Body of pancreas (tissue), 4 donors: ENCODE measurements around the gene ASIP. TPM values are rescaled to one million over a fixed set of nuclear protein-coding genes. Genes with fewer than 3 reads are reported as not detected.
"Not testable (repeated sequence)": the region's sequence is repeated elsewhere in the genome, so short reads cannot be mapped to it uniquely, and the experiment has no call there.

ENCODE experiments used
- ATAC-seq: fragments of 150-250 bp; one replicate; pipeline ENCODE4 v1.9.1; 2016
- DNase-seq, 4 donors: peaks; one replicate each; pipeline ENCODE4 v3.0.0-alpha.2; 2019
- H3K27ac ChIP-seq, 4 donors: fragments of 200-600 bp; sonication (generic); 1 replicate in 3 of 4; 2 replicates in 1 of 4; pipeline versions ENCODE4 v1.5.1 to v1.6.1; 2016 to 2019; ENCODE audit warnings: mild to moderate bottlenecking in 1 of 4, mixed read lengths in 1 of 4, moderate library complexity in 1 of 4
- H3K27me3 ChIP-seq, 2 donors: fragments of 200-600 bp; sonication (generic); one replicate each; pipeline ENCODE4 v1.6.0; 2016; ENCODE audit warnings: mild to moderate bottlenecking in 1 of 2
- H3K36me3 ChIP-seq, 2 donors: fragments of 200-600 bp; sonication (generic); replicated peaks in 1 of 2; 2 replicates each; pipeline ENCODE4 v1.5.1; 2016; ENCODE audit warnings: low read depth in 2 of 2; ENCODE audit not compliant: insufficient read depth in 1 of 2
- H3K4me1 ChIP-seq: fragments of 200-600 bp; sonication (generic); one replicate; pipeline ENCODE4 v1.6.0; 2016
- H3K4me3 ChIP-seq, 2 donors: fragments of 200-600 bp; sonication (generic); 1 replicate in 1 of 2; 2 replicates in 1 of 2; pipeline ENCODE4 v1.5.1; 2016 to 2019
- H3K9me3 ChIP-seq, 3 donors: fragments of 200-600 bp; sonication (generic); 1 replicate in 2 of 3; 2 replicates in 1 of 3; pipeline ENCODE4 v1.5.1; 2016
- POLR2A ChIP-seq, 3 donors: fragments of 450-650 bp; IDR thresholded peaks; one replicate each; pipeline ENCODE4 v1.6.1; 2016; ENCODE audit warnings: antibody characterized with exemption in 3 of 3, mild to moderate bottlenecking in 2 of 3
- WGBS, 2 donors: methylation state at CpG; one replicate each; pipeline ENCODE4 v1.1.5; 2017; 5-methylcytosine and 5-hydroxymethylcytosine counted together
- intact Hi-C: fragments of 100-400 bp; cut with DNase I; formaldehyde crosslinking; loops from one replicate; pipeline ENCODE4 v1.15.1; 2023
- total RNA-seq, 2 donors: library from RNA; depleted of rRNA; stranded (reverse); fragments of >200 nt; gene quantifications; one replicate each; pipeline ENCODE4 v1.1.0, GENCODE V29; 2016
- TF ChIP-seq, protein P1 (sequence below), 7 experiments: fragments of 450-650 bp in 4 of 7; fragments of 200-600 bp in 3 of 7; sonication (generic) in 3 of 7; IDR thresholded peaks; one replicate each; pipeline ENCODE4 v1.5.1; 2016 to 2019; ENCODE audit warnings: antibody characterized with exemption in 7 of 7

ASIP gene
- total RNA-seq, 2 donors from 2014 or later, result not detected

DNA sequence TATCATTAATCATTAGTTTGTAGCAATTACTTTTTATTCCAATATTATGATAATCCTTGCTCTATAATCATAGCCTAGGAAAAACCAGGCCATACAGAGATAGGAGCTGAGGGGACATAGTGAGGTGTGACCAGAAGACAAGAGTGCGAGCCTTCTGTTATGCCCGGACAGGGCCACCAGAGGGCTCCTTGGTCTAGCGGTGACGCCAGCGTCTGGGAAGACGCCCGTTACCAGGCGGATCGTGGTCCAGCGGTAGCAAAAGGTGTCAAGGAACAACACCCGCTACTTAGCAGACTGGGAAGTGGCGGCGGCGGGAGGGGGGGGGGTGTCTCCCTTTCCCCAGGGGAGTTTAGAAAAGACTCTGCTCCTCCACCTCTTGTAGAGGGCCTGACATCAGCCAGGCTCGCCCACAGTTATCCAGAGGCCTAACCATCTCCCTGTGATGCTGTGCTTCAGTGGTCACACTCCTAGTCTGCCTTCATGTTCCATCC is 57.1 kb downstream of the ASIP start:
- intact Hi-C loops, H3K36me3 ChIP-seq, ATAC-seq, H3K9me3 ChIP-seq, DNase-seq, H3K27ac ChIP-seq, H3K27me3 ChIP-seq, H3K4me3 ChIP-seq: not testable (repeated sequence)
- WGBS, 2 donors, result 84 to 96% methylated on average over 5 of the region's 15 CpGs
- peaks cover 32% of the 10 kb centered on the region for H3K4me1 ChIP-seq
- TF ChIP-seq, protein P1, sequence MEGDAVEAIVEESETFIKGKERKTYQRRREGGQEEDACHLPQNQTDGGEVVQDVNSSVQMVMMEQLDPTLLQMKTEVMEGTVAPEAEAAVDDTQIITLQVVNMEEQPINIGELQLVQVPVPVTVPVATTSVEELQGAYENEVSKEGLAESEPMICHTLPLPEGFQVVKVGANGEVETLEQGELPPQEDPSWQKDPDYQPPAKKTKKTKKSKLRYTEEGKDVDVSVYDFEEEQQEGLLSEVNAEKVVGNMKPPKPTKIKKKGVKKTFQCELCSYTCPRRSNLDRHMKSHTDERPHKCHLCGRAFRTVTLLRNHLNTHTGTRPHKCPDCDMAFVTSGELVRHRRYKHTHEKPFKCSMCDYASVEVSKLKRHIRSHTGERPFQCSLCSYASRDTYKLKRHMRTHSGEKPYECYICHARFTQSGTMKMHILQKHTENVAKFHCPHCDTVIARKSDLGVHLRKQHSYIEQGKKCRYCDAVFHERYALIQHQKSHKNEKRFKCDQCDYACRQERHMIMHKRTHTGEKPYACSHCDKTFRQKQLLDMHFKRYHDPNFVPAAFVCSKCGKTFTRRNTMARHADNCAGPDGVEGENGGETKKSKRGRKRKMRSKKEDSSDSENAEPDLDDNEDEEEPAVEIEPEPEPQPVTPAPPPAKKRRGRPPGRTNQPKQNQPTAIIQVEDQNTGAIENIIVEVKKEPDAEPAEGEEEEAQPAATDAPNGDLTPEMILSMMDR (IDR thresholded peaks at IDR 0.05), result peak in 4 of 7 experiments; percentile 17 to 34 (median 26)

DNA sequence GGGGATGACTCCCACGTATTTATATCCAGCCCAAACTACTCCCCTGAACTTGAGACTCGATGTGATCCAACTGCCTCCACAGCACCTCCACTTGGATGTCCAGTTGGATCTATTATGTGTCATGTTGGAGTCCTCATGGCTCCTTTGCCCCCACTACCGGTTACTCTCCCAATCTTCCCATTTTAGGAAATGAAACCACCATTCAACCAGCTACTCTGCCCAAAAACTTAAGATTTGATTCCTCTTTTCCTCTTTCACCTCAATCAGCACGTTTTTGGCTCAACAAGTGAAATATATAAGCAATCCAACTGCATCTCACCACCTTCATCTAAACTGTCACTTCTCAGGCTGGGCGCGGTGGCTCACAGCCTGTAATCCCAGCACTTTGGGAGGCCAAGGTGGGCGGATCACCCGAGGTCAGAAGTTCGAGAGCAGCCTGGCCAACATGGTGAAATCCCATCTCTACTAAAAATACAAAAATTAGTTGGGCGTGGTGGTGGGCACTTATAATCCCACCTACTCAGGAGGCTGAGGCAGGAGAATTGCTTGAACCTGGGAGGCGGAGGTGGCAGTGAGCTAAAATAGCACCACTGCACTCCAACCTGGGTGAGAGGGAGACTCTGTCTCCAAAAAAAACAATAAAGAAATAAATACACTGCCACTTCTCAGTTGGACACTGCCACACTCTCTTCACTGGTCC is 58.5 kb downstream of the ASIP start:
- Histone ChIP-seq H3K27me3 (no peaks in the 10 kb centered on the region), H3K4me1 (peaks cover 23% of the 10 kb centered on the region), H3K27ac (no peak overlapping the region), H3K4me3 (no peak overlapping the region), H3K9me3 (no peaks in the 10 kb centered on the region), H3K36me3 (no peaks in the 10 kb centered on the region)
- TF ChIP-seq, protein P1 (IDR thresholded peaks at IDR 0.05), result no peak
- TF ChIP-seq POLR2A (IDR thresholded peaks at IDR 0.05), result no peak
- intact Hi-C loops, result no loop called here
- 81 to 87% methylated on average over 8 to 11 of the region's 11 CpGs for WGBS, 2 donors
- no peak for ATAC-seq
- no peak for DNase-seq

DNA sequence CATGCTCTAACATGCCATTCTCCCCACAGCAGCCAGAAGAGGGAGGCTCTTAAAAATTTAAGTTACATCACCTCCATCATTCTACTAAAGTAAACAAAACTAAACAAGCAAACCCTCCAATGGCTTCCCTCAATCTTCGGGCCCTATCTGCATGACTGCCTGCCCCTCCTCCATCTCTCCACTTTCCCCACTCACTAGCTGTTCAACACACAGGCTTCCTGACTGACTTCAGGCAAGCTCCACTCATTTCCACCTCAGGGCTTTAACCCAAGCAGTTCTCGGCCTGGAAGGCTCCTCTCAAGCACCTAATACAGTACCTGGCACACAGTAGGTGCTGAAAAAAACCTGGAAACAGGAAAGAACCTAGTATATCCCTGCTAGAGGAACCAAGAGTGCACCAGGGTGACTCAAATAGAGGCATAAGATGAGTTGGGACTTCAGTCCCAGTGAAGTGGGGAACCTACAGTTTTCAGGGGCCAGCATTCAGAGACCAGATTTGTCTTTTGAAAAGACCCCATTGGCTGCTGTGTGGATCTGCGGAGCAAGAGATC is 59.1 kb downstream of the ASIP start:
- ATAC-seq, result no peak
- TF ChIP-seq, protein P1 (IDR thresholded peaks at IDR 0.05), result no peak
- TF ChIP-seq POLR2A (IDR thresholded peaks at IDR 0.05), result no peak
- Histone ChIP-seq H3K27ac (no peak overlapping the region), H3K4me1 (peaks cover 23% of the 10 kb centered on the region), H3K27me3 (no peaks in the 10 kb centered on the region), H3K36me3 (no peaks in the 10 kb centered on the region), H3K4me3 (no peak overlapping the region), H3K9me3 (no peaks in the 10 kb centered on the region)
- WGBS, 2 donors, result 57 to 78% methylated on average over 3 of the region's 3 CpGs
- intact Hi-C loops, result no loop called here
- DNase-seq, result no peak

DNA sequence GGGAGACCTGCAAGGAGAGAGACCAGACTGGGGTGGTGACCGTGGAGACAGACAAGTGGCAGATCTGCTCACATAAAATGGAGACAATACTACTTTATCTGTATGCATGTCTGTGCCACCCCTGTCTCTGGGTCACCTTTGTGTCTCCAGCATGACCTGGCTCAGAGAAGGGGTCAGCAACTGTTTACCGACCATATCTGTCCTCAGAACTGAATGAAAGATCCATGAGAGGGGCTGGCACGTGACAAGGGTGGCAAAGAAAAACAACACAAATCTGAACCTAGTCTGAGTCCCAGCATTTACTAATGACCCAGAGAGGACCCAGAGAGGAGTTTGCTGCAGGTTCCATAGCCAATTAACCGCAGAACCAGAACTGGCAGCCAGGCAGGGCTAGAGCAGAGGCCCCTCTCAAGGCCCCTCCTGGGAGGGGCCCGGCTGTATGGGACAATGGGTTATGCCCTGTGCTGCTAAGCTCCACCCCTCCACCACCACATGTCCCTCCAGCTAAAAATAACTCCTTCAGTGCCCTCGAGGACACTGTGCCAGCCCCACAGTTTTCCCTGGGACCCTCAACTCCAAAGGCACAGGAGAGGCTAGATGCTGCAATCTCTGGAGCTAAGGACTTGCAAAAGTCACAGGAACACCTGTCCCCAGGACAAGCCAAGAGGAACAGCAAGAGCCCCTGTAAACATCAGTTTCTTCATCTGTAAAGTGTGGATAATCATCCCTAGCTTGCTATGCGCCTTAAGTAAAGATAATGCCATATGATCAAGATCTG is 59.8 kb downstream of the ASIP start:
- TF ChIP-seq, protein P1 (IDR thresholded peaks at IDR 0.05), result no peak
- TF ChIP-seq POLR2A (IDR thresholded peaks at IDR 0.05), result no peak
- Histone ChIP-seq H3K36me3 (no peaks in the 10 kb centered on the region), H3K27ac (no peak overlapping the region), H3K4me3 (no peak overlapping the region), H3K4me1 (peaks cover 23% of the 10 kb centered on the region), H3K27me3 (no peaks in the 10 kb centered on the region), H3K9me3 (no peaks in the 10 kb centered on the region)
- DNase-seq (peak in 1 of 4 donors; percentile 29), ATAC-seq (no peak)
- intact Hi-C loops, result no loop called here
- 31 to 37% methylated on average over 6 to 7 of the region's 7 CpGs for WGBS, 2 donors
